ENCODE data around the gene EPB41L4A. TPM values are rescaled to one million over a fixed set of nuclear protein-coding genes. Genes with fewer than 3 reads are reported as not detected.
A peak's percentile ranks its signal among the peaks of the same experiment; 100 is the strongest.

Gene EPB41L4A
- total RNA-seq, 1 donor from 2014 or later: 27.5 TPM

GRCh38 chr5:112263469-112263868 is 155.6 kb downstream of the EPB41L4A start:
- H3K27ac ChIP-seq: no peak overlapping the region
- H3K27me3 ChIP-seq: no peaks in the 10 kb centered on the region
- TF ChIP-seq CTCF (IDR thresholded peaks at IDR 0.05) (no peak), POLR2A (IDR thresholded peaks at IDR 0.05) (no peak), POLR2AphosphoS5 (IDR thresholded peaks at IDR 0.05; ENCODE audit: insufficient read depth in 1 of 2, low read depth in 1 of 2) (no peak)
- intact Hi-C loops (cut with DNase I): no loop called here
- no peaks in the 10 kb centered on the region for H3K4me1 ChIP-seq
- no peak for DNase-seq (ENCODE audit: extremely low spot score in 2 of 2)
- H3K36me3 ChIP-seq: peaks cover 0 to 8% of the 10 kb centered on the region in 2 donors
- no peaks in the 10 kb centered on the region for H3K9me3 ChIP-seq
- no peak overlapping the region for H3K4me3 ChIP-seq

- Histone ChIP-seq H3K4me1 (peaks cover 10% of the 10 kb centered on the region), H3K9me3 (no peaks in the 10 kb centered on the region), H3K27ac (no peak overlapping the region), H3K4me3 (no peak overlapping the region), H3K27me3 (no peaks in the 10 kb centered on the region), H3K36me3 (no peaks in the 10 kb centered on the region)
- no peak for DNase-seq (ENCODE audit: extremely low spot score in 2 of 2)
- TF ChIP-seq POLR2A (IDR thresholded peaks at IDR 0.05) (no peak), POLR2AphosphoS5 (IDR thresholded peaks at IDR 0.05; ENCODE audit: insufficient read depth in 1 of 2, low read depth in 1 of 2) (no peak), CTCF (IDR thresholded peaks at IDR 0.05) (no peak)
- intact Hi-C loops (cut with DNase I): no loop called here
These were observed 160.5 kb downstream of the EPB41L4A start for GRCh38 chr5:112258571-112258970.

- TF ChIP-seq POLR2AphosphoS5 (IDR thresholded peaks at IDR 0.05; ENCODE audit: insufficient read depth in 1 of 2, low read depth in 1 of 2) (no peak), CTCF (IDR thresholded peaks at IDR 0.05) (no peak), POLR2A (IDR thresholded peaks at IDR 0.05) (no peak)
- H3K4me1 ChIP-seq: peaks cover 10% of the 10 kb centered on the region
- H3K27ac ChIP-seq: no peak overlapping the region
- H3K36me3 ChIP-seq: no peaks in the 10 kb centered on the region
- H3K4me3 ChIP-seq: no peak overlapping the region
- H3K9me3 ChIP-seq: no peaks in the 10 kb centered on the region
- no peaks in the 10 kb centered on the region for H3K27me3 ChIP-seq
- intact Hi-C loops (cut with DNase I): no loop called here
- DNase-seq (ENCODE audit: extremely low spot score in 2 of 2): no peak
These were observed 161.1 kb downstream of the EPB41L4A start for GRCh38 chr5:112257976-112258375.

- Histone ChIP-seq H3K36me3 (no peaks in the 10 kb centered on the region), H3K27me3 (no peaks in the 10 kb centered on the region), H3K4me1 (peaks cover 10% of the 10 kb centered on the region), H3K4me3 (no peak overlapping the region), H3K27ac (no peak overlapping the region), H3K9me3 (no peaks in the 10 kb centered on the region)
- TF ChIP-seq CTCF (IDR thresholded peaks at IDR 0.05) (no peak), POLR2AphosphoS5 (IDR thresholded peaks at IDR 0.05; ENCODE audit: insufficient read depth in 1 of 2, low read depth in 1 of 2) (no peak), POLR2A (IDR thresholded peaks at IDR 0.05) (no peak)
- DNase-seq (ENCODE audit: extremely low spot score in 2 of 2): no peak
- intact Hi-C loops (cut with DNase I): no loop called here
These were observed 162.1 kb downstream of the EPB41L4A start for GRCh38 chr5:112257005-112257404.

GRCh38 chr5:112254303-112254702 is 164.8 kb downstream of the EPB41L4A start:
- H3K36me3 ChIP-seq: no peaks in the 10 kb centered on the region
- no peak for DNase-seq (ENCODE audit: extremely low spot score in 2 of 2)
- intact Hi-C loops (cut with DNase I): no loop called here

More at GRCh38 chr5:112254303-112254702, 164.8 kb downstream of the EPB41L4A start:
- Histone ChIP-seq H3K4me3 (no peak overlapping the region), H3K27me3 (no peaks in the 10 kb centered on the region), H3K27ac (peak overlapping the region; percentile 46), H3K4me1 (peaks cover 10% of the 10 kb centered on the region), H3K9me3 (no peaks in the 10 kb centered on the region)
- TF ChIP-seq CTCF (IDR thresholded peaks at IDR 0.05) (no peak), POLR2A (IDR thresholded peaks at IDR 0.05) (no peak), POLR2AphosphoS5 (IDR thresholded peaks at IDR 0.05; ENCODE audit: insufficient read depth in 1 of 2, low read depth in 1 of 2) (no peak)
